CD14-positive monocyte (primary cell): ENCODE results near the gene ARHGDIB. TPM values are rescaled to one million over a fixed set of nuclear protein-coding genes. Genes with fewer than 3 reads are reported as not detected.
A peak's percentile ranks its signal among the peaks of the same experiment; 100 is the strongest.

ENCODE experiments used
- DNase-seq, 3 donors: peaks; one replicate each; pipeline ENCODE4 v3.0.0-alpha.2; 2011 to 2022
- H2AFZ ChIP-seq: 2 replicates; pipeline ENCODE4 v1.6.0; 2012; ENCODE audit warnings: mild to moderate bottlenecking, low read depth, low read length, inconsistent platforms; ENCODE audit not compliant: insufficient read depth, poor library complexity, severe bottlenecking
- H3K27ac ChIP-seq, 2 donors: 1 replicate in 1 of 2; 2 replicates in 1 of 2; pipeline ENCODE4 v1.5.1; 2012 to 2013; ENCODE audit warnings: low read length in 2 of 2, control low read depth in 1 of 2, inconsistent platforms in 1 of 2, low read depth in 1 of 2, mild to moderate bottlenecking in 1 of 2
- H3K27me3 ChIP-seq, 2 donors: one replicate each; pipeline versions ENCODE4 v1.6.0 to v1.6.1; 2011 to 2013; ENCODE audit warnings: low read length in 2 of 2; ENCODE audit not compliant: control insufficient read depth in 2 of 2, insufficient read depth in 2 of 2
- H3K36me3 ChIP-seq, 2 donors: replicated peaks in 1 of 2; 1 replicate in 1 of 2; 2 replicates in 1 of 2; pipeline versions ENCODE4 v1.5.1 to v1.6.1; 2012 to 2013; ENCODE audit warnings: low read length in 2 of 2, control low read depth in 1 of 2, inconsistent platforms in 1 of 2, mild to moderate bottlenecking in 1 of 2; ENCODE audit not compliant: insufficient read depth in 2 of 2, control insufficient read depth in 1 of 2
- H3K4me1 ChIP-seq, 2 donors: 1 replicate in 1 of 2; 2 replicates in 1 of 2; pipeline versions ENCODE4 v1.5.1 to v1.6.1; 2012 to 2013; ENCODE audit warnings: low read length in 2 of 2, control low read depth in 1 of 2, inconsistent platforms in 1 of 2, mild to moderate bottlenecking in 1 of 2, moderate library complexity in 1 of 2; ENCODE audit not compliant: insufficient read depth in 2 of 2, control insufficient read depth in 1 of 2
- H3K4me2 ChIP-seq: replicated peaks from 2 replicates; pipeline ENCODE3; 2012; ENCODE audit warnings: low read length, moderate library complexity, mild to moderate bottlenecking; ENCODE audit not compliant: poor library complexity, severe bottlenecking; ENCODE audit errors: extremely low read depth
- H3K4me3 ChIP-seq, 3 experiments: fragments of 200-600 bp in 1 of 3; sonication (generic) in 1 of 3; replicated peaks in 1 of 3; 1 replicate in 2 of 3; 2 replicates in 1 of 3; pipeline ENCODE4 v1.5.1; 2011 to 2013; ENCODE audit warnings: low read length in 3 of 3, mild to moderate bottlenecking in 3 of 3, control low read depth in 2 of 3, low read depth in 2 of 3, inconsistent platforms in 1 of 3, moderate library complexity in 1 of 3
- H3K79me2 ChIP-seq: 2 replicates; pipeline ENCODE4 v1.6.0; 2012; ENCODE audit warnings: mild to moderate bottlenecking, control low read depth, inconsistent platforms, low read length, moderate library complexity; ENCODE audit not compliant: insufficient read depth
- H3K9ac ChIP-seq: 2 replicates; pipeline ENCODE4 v1.6.0; 2017; ENCODE audit warnings: low read length, mild to moderate bottlenecking; ENCODE audit not compliant: insufficient read depth, poor library complexity, severe bottlenecking
- H3K9me3 ChIP-seq, 2 donors: replicated peaks in 1 of 2; 1 replicate in 1 of 2; 2 replicates in 1 of 2; pipeline versions ENCODE4 v1.5.1 to v1.6.1; 2012 to 2013; ENCODE audit warnings: low read length in 2 of 2, control low read depth in 1 of 2; ENCODE audit not compliant: control insufficient read depth in 1 of 2, insufficient read depth in 1 of 2
- H4K20me1 ChIP-seq: 2 replicates; pipeline ENCODE4 v1.6.0; 2012; ENCODE audit warnings: mild to moderate bottlenecking, low read length, control low read depth, moderate library complexity; ENCODE audit not compliant: insufficient read depth
- H3K27ac Mint-ChIP-seq, 7 donors: one replicate each; pipeline ENCODE4 v1.8.0; 2020; ENCODE audit warnings: mild to moderate bottlenecking in 7 of 7, mixed read lengths in 7 of 7, moderate library complexity in 6 of 7, inconsistent platforms in 2 of 7
- H3K27me3 Mint-ChIP-seq, 3 donors: one replicate each; pipeline ENCODE4 v1.8.0; 2021 to 2022; ENCODE audit warnings: low read depth in 3 of 3, mild to moderate bottlenecking in 3 of 3, mixed read lengths in 3 of 3, moderate library complexity in 3 of 3, inconsistent platforms in 1 of 3
- H3K36me3 Mint-ChIP-seq, 2 donors: one replicate each; pipeline ENCODE4 v1.8.0; 2020; ENCODE audit warnings: mixed read lengths in 2 of 2, inconsistent platforms in 1 of 2, mild to moderate bottlenecking in 1 of 2
- H3K4me1 Mint-ChIP-seq: one replicate; pipeline ENCODE4 v1.8.0; 2020; ENCODE audit warnings: mild to moderate bottlenecking, mixed read lengths
- H3K4me3 Mint-ChIP-seq, 2 donors: one replicate each; pipeline ENCODE4 v1.8.0; 2020; ENCODE audit warnings: mild to moderate bottlenecking in 2 of 2, mixed read lengths in 2 of 2, moderate library complexity in 1 of 2
- H3K9me3 Mint-ChIP-seq, 7 donors: one replicate each; pipeline ENCODE4 v1.8.0; 2020 to 2022; ENCODE audit warnings: mixed read lengths in 7 of 7, mild to moderate bottlenecking in 6 of 7, moderate library complexity in 6 of 7, inconsistent platforms in 2 of 7
- WGBS: methylation state at CpG from one replicate; pipeline ENCODE4 v1.1.5; 2013; ENCODE audit warnings: missing lambda C conversion rate; ENCODE audit not compliant: insufficient coverage; 5-methylcytosine and 5-hydroxymethylcytosine counted together
- intact Hi-C, 2 donors: fragments of 100-400 bp; cut with micrococcal nuclease; formaldehyde crosslinking; loops; one replicate each; pipeline versions ENCODE4 v1.15.0 to v1.15.1; 2023
- polyA plus RNA-seq, 3 donors: library from polyadenylated mRNA; depleted of rRNA in 1 of 3; unstranded in 2 of 3; stranded (reverse) in 1 of 3; fragments of 300-500 nt in 2 of 3; fragments of >200 nt in 1 of 3; fragmentation: Illumina TruSeq in 2 of 3; gene quantifications; 1 replicate in 2 of 3; 2 replicates in 1 of 3; pipeline ENCODE4 v1.2.3, GENCODE V29; 2012 to 2021
- TF ChIP-seq, protein P1 (sequence below): fragments of 200-600 bp; IDR thresholded peaks from one replicate; pipeline ENCODE4 v1.8.0; 2022; ENCODE audit warnings: antibody characterized with exemption, mild to moderate bottlenecking

Gene ARHGDIB
- polyA plus RNA-seq, 3 donors, result 1,199 to 2,228 (median 1,854) TPM

DNA sequence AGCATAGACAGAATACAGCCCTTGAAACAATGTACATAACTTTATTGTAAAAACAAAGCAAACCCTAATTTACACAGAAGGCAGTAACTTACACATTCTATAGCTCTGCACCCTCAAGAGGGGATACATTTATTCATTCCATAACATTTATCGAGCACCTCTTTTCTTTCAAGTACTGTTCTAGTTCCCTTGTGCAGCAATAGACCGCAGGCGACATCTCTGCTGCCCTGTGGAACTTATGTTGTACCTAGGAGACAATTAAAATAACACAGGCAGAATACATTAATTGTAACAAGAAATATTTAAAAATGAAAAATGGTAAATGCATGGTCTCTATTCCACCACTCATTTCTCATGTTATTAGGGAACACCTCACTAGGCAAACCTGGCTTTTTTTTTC is 1.4 kb upstream of the ARHGDIB start:
- peaks cover 7% of the 10 kb centered on the region in 2 donors for H3K36me3 Mint-ChIP-seq
- no CpG with 5 or more reads among the region's 3 CpGs for WGBS
- Histone ChIP-seq H2AFZ (no peak overlapping the region), H3K27me3 (no peaks in the 10 kb centered on the region), H3K4me1 (peaks cover 54 to 73% of the 10 kb centered on the region in 2 donors), H3K9me3 (no peaks in the 10 kb centered on the region), H4K20me1 (peaks cover 29% of the 10 kb centered on the region), H3K36me3 (no peaks in the 10 kb centered on the region), H3K9ac (no peak overlapping the region), H3K4me2 (peak overlapping the region; percentile 97), H3K27ac (peak overlapping the region; percentile 27 to 96), H3K79me2 (peaks cover 58% of the 10 kb centered on the region), H3K4me3 (peak overlapping the region; percentile 82 to 100 (median 95))
- no peaks in the 10 kb centered on the region for H3K27me3 Mint-ChIP-seq
- H3K4me1 Mint-ChIP-seq, result peaks cover 69% of the 10 kb centered on the region
- peak overlapping the region in 6 of 7 donors; percentile 26 to 99 (median 81) for H3K27ac Mint-ChIP-seq
- peak overlapping the region in 1 of 2 donors; percentile 35 for H3K4me3 Mint-ChIP-seq
- TF ChIP-seq, protein P1, sequence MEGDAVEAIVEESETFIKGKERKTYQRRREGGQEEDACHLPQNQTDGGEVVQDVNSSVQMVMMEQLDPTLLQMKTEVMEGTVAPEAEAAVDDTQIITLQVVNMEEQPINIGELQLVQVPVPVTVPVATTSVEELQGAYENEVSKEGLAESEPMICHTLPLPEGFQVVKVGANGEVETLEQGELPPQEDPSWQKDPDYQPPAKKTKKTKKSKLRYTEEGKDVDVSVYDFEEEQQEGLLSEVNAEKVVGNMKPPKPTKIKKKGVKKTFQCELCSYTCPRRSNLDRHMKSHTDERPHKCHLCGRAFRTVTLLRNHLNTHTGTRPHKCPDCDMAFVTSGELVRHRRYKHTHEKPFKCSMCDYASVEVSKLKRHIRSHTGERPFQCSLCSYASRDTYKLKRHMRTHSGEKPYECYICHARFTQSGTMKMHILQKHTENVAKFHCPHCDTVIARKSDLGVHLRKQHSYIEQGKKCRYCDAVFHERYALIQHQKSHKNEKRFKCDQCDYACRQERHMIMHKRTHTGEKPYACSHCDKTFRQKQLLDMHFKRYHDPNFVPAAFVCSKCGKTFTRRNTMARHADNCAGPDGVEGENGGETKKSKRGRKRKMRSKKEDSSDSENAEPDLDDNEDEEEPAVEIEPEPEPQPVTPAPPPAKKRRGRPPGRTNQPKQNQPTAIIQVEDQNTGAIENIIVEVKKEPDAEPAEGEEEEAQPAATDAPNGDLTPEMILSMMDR, result no peak
- DNase-seq, result no peak
- H3K9me3 Mint-ChIP-seq, result peaks cover 0 to 5% (median 0%) of the 10 kb centered on the region in 7 donors
- intact Hi-C loops, result loop anchor here (5.0 to 10.0 kb wide), 3 partner anchors 35 to 1865 kb away; no protein-coding TSS in a partner anchor

- Mint-ChIP-seq H3K4me1 (peaks cover 75% of the 10 kb centered on the region), H3K27ac (peak overlapping the region; percentile 95 to 99 (median 99)), H3K9me3 (peaks cover 0 to 5% (median 0%) of the 10 kb centered on the region in 7 donors), H3K36me3 (peaks cover 9 to 11% of the 10 kb centered on the region in 2 donors), H3K4me3 (peak overlapping the region; percentile 95 to 99), H3K27me3 (no peaks in the 10 kb centered on the region)
- Histone ChIP-seq H3K4me3 (peak overlapping the region; percentile 82 to 100 (median 95)), H3K36me3 (no peaks in the 10 kb centered on the region), H3K9me3 (no peaks in the 10 kb centered on the region), H3K27ac (peak overlapping the region in 1 of 2 donors; percentile 96), H4K20me1 (peaks cover 35% of the 10 kb centered on the region), H3K9ac (peak overlapping the region; percentile 77), H3K27me3 (no peaks in the 10 kb centered on the region), H3K4me1 (peaks cover 60 to 79% of the 10 kb centered on the region in 2 donors), H3K4me2 (peak overlapping the region; percentile 97), H3K79me2 (peaks cover 64% of the 10 kb centered on the region), H2AFZ (peak overlapping the region; percentile 19)
- TF ChIP-seq, protein P1, result no peak
- intact Hi-C loops, result loop anchor here (5.0 to 10.0 kb wide), 3 partner anchors 35 to 1865 kb away; no protein-coding TSS in a partner anchor
- peak in 2 of 3 donors; percentile 54 to 67 for DNase-seq
- WGBS, result no CpG with 5 or more reads among the region's 3 CpGs
These were observed 745 bp upstream of the ARHGDIB start for GRCh38 chr12:14962153-14962539.
